Ramos (cell line): ENCODE data around the gene REV3L.
"Not testable (repeated sequence)": the region's sequence is repeated elsewhere in the genome, so short reads cannot be mapped to it uniquely, and the experiment has no call there.

Experiments used
- in situ Hi-C: fragments of 300-500 bp; cut with MboI; formaldehyde crosslinking; loops from one replicate; pipeline ENCODE4 v1.14.3; 2022; ENCODE audit warnings: low sequenced_read_pairs; ENCODE audit not compliant: unreplicated experiment

The REV3L gene

DNA sequence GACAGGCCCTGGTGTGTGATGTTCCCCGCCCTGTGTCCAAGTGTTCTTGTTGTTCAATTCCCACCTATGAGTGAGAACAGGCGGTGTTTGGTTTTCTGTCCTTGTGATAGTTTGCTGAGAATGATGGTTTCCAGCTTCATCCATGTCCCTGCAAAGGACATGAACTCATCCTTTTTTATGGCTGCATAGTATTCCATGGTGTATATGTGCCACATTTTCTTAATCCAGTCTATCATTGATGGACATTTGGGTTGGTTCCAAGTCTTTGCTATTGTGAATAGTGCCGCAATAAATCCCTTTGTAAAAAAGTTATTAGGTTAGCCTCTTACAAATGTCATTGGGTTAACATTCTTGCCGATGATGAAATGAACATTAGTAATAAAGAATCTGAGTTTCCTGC, 175.1 kb downstream of the REV3L start:
- in situ Hi-C loops, result not testable (repeated sequence)

- in situ Hi-C loops, result no loop called here
Measured at GRCh38 chr6:111307275-111307858, 175.7 kb downstream of the REV3L start.

DNA sequence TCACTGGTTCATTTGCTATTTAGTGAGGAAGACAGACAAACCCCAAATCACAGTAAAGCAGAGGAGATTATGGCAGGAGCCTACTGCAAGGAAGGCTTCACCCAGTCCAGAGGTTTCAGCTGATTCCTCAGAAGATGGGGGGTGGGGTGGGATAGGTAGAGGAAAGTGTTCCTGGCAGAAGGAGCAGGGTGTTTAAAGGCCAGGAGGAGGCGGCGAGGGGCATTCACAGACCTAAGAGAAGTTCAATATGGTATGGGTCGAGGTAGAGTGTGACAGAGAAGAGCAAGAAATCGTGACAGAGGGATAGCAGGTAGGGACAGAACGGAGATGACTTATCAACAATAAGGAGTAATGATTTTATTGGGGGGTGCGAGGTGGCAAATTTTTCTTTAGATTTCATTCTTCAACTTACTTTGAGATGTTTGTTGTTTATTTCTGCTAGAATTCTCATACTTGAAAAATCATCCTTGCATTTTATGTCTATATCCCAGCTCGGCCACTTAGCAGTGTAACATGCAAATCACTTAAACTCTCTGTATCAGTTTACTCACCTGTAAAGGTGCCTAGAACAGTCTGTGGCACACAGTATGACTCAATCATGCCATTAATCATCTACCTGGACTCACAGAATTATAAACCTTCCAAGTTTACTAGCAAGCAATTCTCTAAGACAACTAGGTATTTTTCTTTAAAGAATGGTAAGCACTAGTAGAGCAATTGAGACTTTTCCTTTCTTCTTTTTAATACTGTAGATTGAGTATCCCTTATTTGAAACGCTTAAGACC, 176.7 kb downstream of the REV3L start:
- in situ Hi-C loops, result no loop called here

DNA sequence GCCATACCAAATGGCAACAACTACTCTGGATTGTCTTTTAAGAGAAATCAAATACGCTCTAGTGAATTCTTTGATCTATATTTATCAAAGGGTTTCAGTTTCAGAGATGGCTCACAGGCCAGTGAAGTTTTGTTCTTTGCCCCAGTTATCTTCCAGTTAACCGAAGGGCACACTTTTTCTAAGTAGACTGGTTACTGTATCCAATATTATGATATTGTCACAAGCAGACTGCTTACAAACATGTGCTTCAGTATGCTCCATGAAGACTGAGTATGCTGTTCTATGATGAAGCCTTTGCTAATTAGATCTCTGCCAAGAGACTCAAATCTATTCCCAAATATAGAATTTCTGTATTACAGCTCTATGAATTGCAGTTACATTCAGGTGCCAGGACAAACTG, 181.1 kb downstream of the REV3L start:
- in situ Hi-C loops, result no loop called here

DNA sequence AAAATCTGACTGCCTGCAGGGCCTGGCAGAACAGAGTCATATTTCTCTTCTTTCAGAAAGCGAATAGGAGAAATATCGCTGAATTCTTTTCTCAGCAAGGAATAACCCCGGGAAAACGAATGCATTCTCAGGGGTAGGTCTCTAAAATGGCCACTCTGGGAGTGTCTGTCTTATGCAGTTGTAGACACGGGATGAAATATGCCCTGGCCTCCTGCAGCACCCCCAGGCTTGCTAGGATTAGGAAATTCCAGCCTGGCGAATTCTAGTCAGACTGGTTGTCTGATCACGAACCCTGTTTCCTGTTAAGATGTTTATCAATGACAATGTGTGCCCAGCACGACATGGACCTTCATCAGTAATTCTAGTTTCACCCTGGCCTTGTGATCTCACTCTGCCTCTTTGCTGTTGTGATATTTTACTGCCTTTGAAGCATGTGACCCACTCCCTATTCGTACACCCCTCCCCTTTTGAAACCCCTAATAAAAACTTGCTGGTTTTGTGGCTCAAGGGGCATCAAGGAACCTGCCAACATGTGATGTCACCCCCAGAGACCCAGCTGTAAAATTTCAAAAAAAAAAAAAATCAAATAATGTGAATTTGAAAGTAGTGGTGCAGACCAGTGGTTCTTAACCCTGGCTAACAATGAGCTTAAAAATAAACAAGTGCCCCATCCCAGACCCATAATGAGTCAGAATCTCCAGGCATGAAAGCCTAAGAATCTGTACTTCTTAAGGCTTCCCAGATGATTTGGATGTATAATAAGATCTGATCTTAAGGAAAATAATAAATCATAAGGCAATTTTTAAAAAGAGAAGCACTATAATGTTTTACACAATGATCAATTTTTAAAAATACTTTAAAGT, 181.8 kb downstream of the REV3L start:
- in situ Hi-C loops, result not testable (repeated sequence)

DNA sequence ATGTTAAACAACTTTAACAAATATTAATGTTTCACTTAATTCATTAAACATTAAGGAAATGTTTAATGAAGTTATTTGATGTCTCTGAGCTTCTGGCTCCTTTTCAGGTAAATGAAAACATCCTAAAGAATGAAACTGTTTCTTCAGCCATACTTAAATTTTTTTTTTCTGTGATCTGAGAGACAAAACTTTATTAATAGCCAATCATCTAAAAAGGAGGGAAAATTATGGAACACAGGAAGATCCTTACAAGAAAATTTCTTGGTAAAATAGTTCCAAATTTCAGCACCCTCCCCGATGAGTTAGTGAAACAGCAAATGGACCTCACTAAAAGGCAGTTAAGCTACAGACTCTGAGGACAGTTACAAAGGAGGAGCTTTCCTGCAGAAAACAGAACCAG, 185.2 kb downstream of the REV3L start:
- in situ Hi-C loops, result no loop called here

GRCh38 chr6:111294374-111294967, 188.5 kb downstream of the REV3L start:
- in situ Hi-C loops, result no loop called here

- in situ Hi-C loops, result no loop called here
Measured at GRCh38 chr6:111291336-111292259, 191.4 kb downstream of the REV3L start.

GRCh38 chr6:111290689-111291335, 192.2 kb downstream of the REV3L start:
- in situ Hi-C loops, result not testable (repeated sequence)

GRCh38 chr6:111284356-111284755, 198.7 kb downstream of the REV3L start:
- in situ Hi-C loops, result not testable (repeated sequence)

GRCh38 chr6:111283707-111284106, 199.3 kb downstream of the REV3L start:
- in situ Hi-C loops, result no loop called here

DNA sequence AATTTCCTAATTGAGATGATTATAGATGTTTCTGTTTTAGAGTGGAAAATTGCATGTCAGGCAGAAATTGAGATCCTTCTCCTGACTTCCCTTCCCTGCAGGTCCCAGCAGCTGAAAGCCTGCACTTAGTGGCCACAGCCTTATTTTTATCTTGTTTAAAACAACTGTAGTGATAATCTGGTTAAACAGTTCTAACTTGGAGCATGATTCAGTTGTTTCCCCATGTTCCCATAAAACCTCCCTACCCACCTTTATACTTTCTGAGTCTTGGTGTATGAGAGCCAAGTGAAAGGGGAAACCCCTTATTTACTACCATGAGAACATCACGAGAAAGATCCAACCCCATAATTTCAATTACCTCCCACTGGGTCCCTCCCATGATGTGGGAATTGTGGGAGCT, 200.5 kb downstream of the REV3L start:
- in situ Hi-C loops, result no loop called here

- in situ Hi-C loops, result no loop called here
Measured at GRCh38 chr6:111280445-111280955, 202.5 kb downstream of the REV3L start.

GRCh38 chr6:111278731-111279130, 204.3 kb downstream of the REV3L start:
- in situ Hi-C loops, result no loop called here

DNA sequence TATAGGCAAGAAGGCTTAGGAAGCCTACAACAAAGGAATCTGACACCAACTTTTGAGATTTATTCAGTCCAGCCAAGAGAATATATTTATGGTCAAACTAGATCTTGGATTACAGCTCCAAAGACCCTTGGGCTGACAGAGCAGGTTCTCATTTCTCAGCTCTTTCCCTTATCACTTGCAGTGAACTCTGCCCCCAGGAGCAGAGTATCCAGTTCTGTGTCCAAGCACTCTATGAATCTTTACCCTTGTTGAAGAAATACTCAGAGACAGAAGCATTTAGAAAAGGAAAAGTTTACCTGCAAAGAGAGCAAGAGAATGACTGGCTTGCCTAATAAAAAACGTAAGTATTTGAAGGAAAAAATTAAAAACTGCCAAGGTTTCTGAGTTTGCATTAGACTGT, 205.2 kb downstream of the REV3L start:
- in situ Hi-C loops, result no loop called here

DNA sequence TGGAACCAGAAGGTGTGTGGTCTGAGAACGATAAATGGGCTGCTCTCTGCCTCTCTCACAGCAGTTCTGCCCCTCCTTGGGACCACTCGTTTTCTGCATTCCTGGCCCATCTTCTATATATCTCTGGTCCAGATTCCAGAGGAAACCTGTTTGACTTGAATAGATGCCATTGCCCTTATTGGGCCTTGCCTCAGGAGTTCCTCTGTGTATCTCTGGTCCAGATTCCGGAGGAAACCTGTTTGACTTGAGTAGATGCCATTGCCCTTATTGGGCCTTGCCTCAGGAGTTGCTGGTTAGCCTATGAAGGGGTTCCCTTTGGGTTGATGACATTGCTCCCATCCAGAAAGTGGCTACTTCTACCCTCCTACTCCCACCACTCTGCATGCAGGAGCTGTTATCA, 206.3 kb downstream of the REV3L start:
- in situ Hi-C loops, result no loop called here

DNA sequence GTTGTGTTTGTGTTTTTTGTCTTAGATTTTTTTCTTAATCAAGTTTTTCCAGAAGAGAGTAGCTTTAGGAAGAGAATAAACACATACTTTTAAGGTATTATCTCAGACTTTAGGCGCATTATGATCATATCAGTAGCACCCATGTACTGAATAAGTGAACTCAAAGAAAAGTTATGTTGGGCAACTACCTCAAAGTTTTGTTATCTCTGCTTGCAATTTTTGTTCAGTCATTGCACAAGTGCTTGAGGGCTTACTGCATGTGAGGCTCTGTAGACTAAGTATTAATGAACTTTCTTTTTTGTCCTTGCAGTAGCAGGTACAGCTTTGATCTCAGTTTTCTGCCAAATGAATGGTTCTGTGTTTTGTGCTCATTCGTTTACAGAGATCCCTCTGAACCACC, 206.7 kb downstream of the REV3L start:
- in situ Hi-C loops, result no loop called here

GRCh38 chr6:111274593-111275217, 208.3 kb downstream of the REV3L start:
- in situ Hi-C loops, result loop anchor here (25.0 kb wide), 1 partner anchor 763 kb away; no protein-coding TSS in a partner anchor
